HEK293 (cell line): ENCODE measurements around the gene CMKLR1.

Experiments used
- CTCF ChIA-PET: fragments of 350-600 bp; formaldehyde crosslinking; extraction: SDS; loops from one replicate; lab custom pipeline; 2021; ENCODE audit warnings: antibody characterized with exemption; lab: Yijun Ruan, JAX
- POLR2A ChIA-PET: fragments of 300-600 bp; formaldehyde crosslinking; extraction: SDS; loops from one replicate; lab custom pipeline; 2020; ENCODE audit warnings: antibody characterized with exemption, inconsistent platforms; lab: Yijun Ruan, JAX
- H3K27ac ChIP-seq: fragments of 200-500 bp; sonication (Bioruptor generic); 2 replicates; pipeline ENCODE4 v1.5.1; 2014; ENCODE audit warnings: low read depth, low read length, control low read depth, inconsistent platforms; ENCODE audit errors: extremely low read depth
- H3K36me3 ChIP-seq, 2 experiments: fragments of 200-500 bp in 1 of 2; sonication (Bioruptor generic) in 1 of 2; 1 replicate in 1 of 2; 2 replicates in 1 of 2; pipeline ENCODE4 v1.5.1; 2014 to 2017; ENCODE audit warnings: inconsistent platforms in 2 of 2, low read length in 2 of 2; ENCODE audit not compliant: control insufficient read depth in 2 of 2, insufficient read depth in 1 of 2
- H3K4me1 ChIP-seq: fragments of 200-500 bp; sonication (Bioruptor generic); 2 replicates; pipeline ENCODE4 v1.5.1; 2014; ENCODE audit warnings: mild to moderate bottlenecking, low read length, inconsistent platforms; ENCODE audit not compliant: control insufficient read depth, insufficient read depth
- H3K4me3 ChIP-seq: 2 replicates; pipeline ENCODE4 v1.5.1; 2011; ENCODE audit warnings: low read depth, mild to moderate bottlenecking, control low read depth, low read length, moderate library complexity
- H3K9me3 ChIP-seq: fragments of 200-500 bp; sonication (Bioruptor generic); 2 replicates; pipeline ENCODE4 v1.5.1; 2014; ENCODE audit warnings: low read depth, low read length, inconsistent platforms; ENCODE audit not compliant: control insufficient read depth, insufficient read depth
- BCL11A ChIP-seq: fragments of 450-650 bp; formaldehyde crosslinking; IDR thresholded peaks from 2 replicates; pipeline ENCODE4 v1.5.1; 2016; ENCODE audit warnings: low read depth, missing biosample characterization, missing genetic modification characterization
- EGR2 ChIP-seq: fragments of 450-650 bp; formaldehyde crosslinking; IDR thresholded peaks from 2 replicates; pipeline ENCODE4 v1.5.1; 2016; ENCODE audit warnings: low read depth, missing biosample characterization, missing genetic modification characterization
- FEZF1 ChIP-seq: fragments of 450-650 bp; formaldehyde crosslinking; IDR thresholded peaks from 2 replicates; pipeline ENCODE4 v1.5.1; 2016; ENCODE audit warnings: missing biosample characterization, missing genetic modification characterization
- SCRT2 ChIP-seq: fragments of 450-650 bp; formaldehyde crosslinking; IDR thresholded peaks from 2 replicates; pipeline ENCODE4 v1.5.1; 2016; ENCODE audit warnings: missing biosample characterization, missing genetic modification characterization
- SP3 ChIP-seq: fragments of 450-650 bp; formaldehyde crosslinking; IDR thresholded peaks from 2 replicates; pipeline ENCODE4 v1.5.1; 2016; ENCODE audit warnings: missing biosample characterization, missing genetic modification characterization
- ZBTB26 ChIP-seq: fragments of 450-650 bp; formaldehyde crosslinking; optimal IDR thresholded peaks from 2 replicates; pipeline ENCODE3; 2016; ENCODE audit warnings: missing biosample characterization, mild to moderate bottlenecking, missing genetic modification characterization
- ZBTB44 ChIP-seq: fragments of 450-650 bp; IDR thresholded peaks from 2 replicates; pipeline ENCODE4 v1.5.1; 2018; ENCODE audit warnings: missing biosample characterization, mild to moderate bottlenecking, missing genetic modification characterization
- ZFHX2 ChIP-seq: fragments of 450-650 bp; formaldehyde crosslinking; conservative IDR thresholded peaks from 2 replicates; pipeline ENCODE4 v1.5.1; 2016; ENCODE audit warnings: missing biosample characterization, missing genetic modification characterization
- ZFP3 ChIP-seq: fragments of 450-650 bp; formaldehyde crosslinking; IDR thresholded peaks from 2 replicates; pipeline ENCODE4 v1.5.1; 2016; ENCODE audit warnings: low read depth, missing biosample characterization, missing genetic modification characterization
- ZNF10 ChIP-seq: fragments of 450-650 bp; formaldehyde crosslinking; IDR thresholded peaks from 2 replicates; pipeline ENCODE4 v1.5.1; 2017; ENCODE audit warnings: missing biosample characterization, missing genetic modification characterization
- ZNF202 ChIP-seq: fragments of 450-650 bp; formaldehyde crosslinking; IDR thresholded peaks from 2 replicates; pipeline ENCODE4 v1.5.1; 2016; ENCODE audit warnings: missing biosample characterization, missing genetic modification characterization, borderline replicate concordance
- ZNF239 ChIP-seq: fragments of 450-650 bp; formaldehyde crosslinking; IDR thresholded peaks from 2 replicates; pipeline ENCODE4 v1.5.1; 2016; ENCODE audit warnings: missing biosample characterization, missing genetic modification characterization
- ZNF24 ChIP-seq: fragments of 450-650 bp; formaldehyde crosslinking; IDR thresholded peaks from 2 replicates; pipeline ENCODE4 v1.5.1; 2016; ENCODE audit warnings: missing biosample characterization, missing genetic modification characterization
- ZNF280C ChIP-seq: fragments of 450-650 bp; formaldehyde crosslinking; IDR thresholded peaks from 2 replicates; pipeline ENCODE4 v1.5.1; 2016; ENCODE audit warnings: missing biosample characterization, missing genetic modification characterization
- ZNF302 ChIP-seq: fragments of 450-650 bp; formaldehyde crosslinking; IDR thresholded peaks from 2 replicates; pipeline ENCODE4 v1.5.1; 2016; ENCODE audit warnings: missing biosample characterization, missing genetic modification characterization, low read depth
- ZNF341 ChIP-seq: fragments of 450-650 bp; formaldehyde crosslinking; IDR thresholded peaks from 2 replicates; pipeline ENCODE4; 2016; ENCODE audit warnings: low read depth, missing biosample characterization, missing genetic modification characterization
- ZNF37A ChIP-seq: fragments of 450-650 bp; IDR thresholded peaks from 2 replicates; pipeline ENCODE4 v1.5.1; 2018; ENCODE audit warnings: missing biosample characterization, missing genetic modification characterization
- ZNF530 ChIP-seq: fragments of 450-650 bp; formaldehyde crosslinking; IDR thresholded peaks from 2 replicates; pipeline ENCODE4 v1.5.1; 2016; ENCODE audit warnings: low read depth, missing biosample characterization, missing genetic modification characterization
- ZNF560 ChIP-seq: fragments of 450-650 bp; formaldehyde crosslinking; IDR thresholded peaks from 2 replicates; pipeline ENCODE4 v1.5.1; 2017; ENCODE audit warnings: missing biosample characterization, missing genetic modification characterization, borderline replicate concordance
- ZNF626 ChIP-seq: fragments of 450-650 bp; sonication (Bioruptor Pico); formaldehyde crosslinking; IDR thresholded peaks from 2 replicates; pipeline ENCODE4 v1.5.1; 2018; ENCODE audit warnings: missing biosample characterization, missing genetic modification characterization, inconsistent platforms
- ZNF658 ChIP-seq: fragments of 450-650 bp; formaldehyde crosslinking; IDR thresholded peaks from 2 replicates; pipeline ENCODE4; 2016; ENCODE audit warnings: missing biosample characterization, missing genetic modification characterization
- ZNF692 ChIP-seq: fragments of 450-650 bp; formaldehyde crosslinking; IDR thresholded peaks from 2 replicates; pipeline ENCODE4 v1.5.1; 2016; ENCODE audit warnings: missing biosample characterization, missing genetic modification characterization
- ZNF777 ChIP-seq: fragments of 450-650 bp; formaldehyde crosslinking; IDR thresholded peaks from 2 replicates; pipeline ENCODE4 v1.5.1; 2017; ENCODE audit warnings: missing biosample characterization, missing genetic modification characterization, borderline replicate concordance
- ZNF791 ChIP-seq: fragments of 450-650 bp; formaldehyde crosslinking; IDR thresholded peaks from 2 replicates; pipeline ENCODE4 v1.5.1; 2016; ENCODE audit warnings: missing biosample characterization, missing genetic modification characterization
- ZSCAN5A ChIP-seq: fragments of 450-650 bp; formaldehyde crosslinking; IDR thresholded peaks from 2 replicates; pipeline ENCODE4 v1.5.1; 2016; ENCODE audit warnings: missing biosample characterization, missing genetic modification characterization

CMKLR1 gene

GRCh38 chr12:108320507-108321293 is 18.4 kb downstream of the CMKLR1 start:
- TF ChIP-seq ZNF791 (tag by site-specific recombination) (no peak), ZNF10 (tag by site-specific recombination) (no peak), EGR2 (peak; percentile 37; the same call in 1 of the 2 replicates), ZBTB26 (tag by site-specific recombination) (no peak), ZFHX2 (tag by site-specific recombination) (peak; percentile 38), ZNF777 (tag by site-specific recombination) (no peak), ZNF560 (tag by site-specific recombination) (no peak), ZNF341 (tag by site-specific recombination) (no peak), FEZF1 (tag by site-specific recombination) (no peak), SP3 (tag by site-specific recombination) (no peak), ZNF302 (tag by site-specific recombination) (no peak), ZNF202 (tag by site-specific recombination) (no peak), ZNF24 (no peak), SCRT2 (peak; percentile 25; the same call in 1 of the 2 replicates)
- TF ChIP-seq, all 188 proteins: peak for 3
- H3K27ac ChIP-seq = no peak overlapping the region
- no peaks in the 10 kb centered on the region for H3K36me3 ChIP-seq

GRCh38 chr12:108319277-108320234 is 19.6 kb downstream of the CMKLR1 start:
- ChIA-PET CTCF (interaction anchor here (0.7 kb wide), 1 partner anchor 18 kb away, joined by 3 read pairs; no protein-coding TSS in a partner anchor), POLR2A (no interaction called here)
- Histone ChIP-seq H3K4me1 (no peaks in the 10 kb centered on the region), H3K27ac (no peak overlapping the region), H3K4me3 (no peak overlapping the region), H3K9me3 (no peaks in the 10 kb centered on the region), H3K36me3 (no peaks in the 10 kb centered on the region)
- no peak for TF ChIP-seq ZBTB44
- no peak for TF ChIP-seq ZNF530
- TF ChIP-seq SCRT2 = no peak
- no peak for TF ChIP-seq ZNF658 (tag by site-specific recombination)
- no peak for TF ChIP-seq ZFP3 (tag by site-specific recombination)
- no peak for TF ChIP-seq ZNF280C
- TF ChIP-seq ZNF692 = no peak
- TF ChIP-seq ZNF626 (tag by site-specific recombination) = no peak
- TF ChIP-seq ZSCAN5A (tag by site-specific recombination) = no peak
- no peak for TF ChIP-seq ZNF239
- TF ChIP-seq BCL11A = no peak
- TF ChIP-seq ZNF37A (tag by site-specific recombination) = no peak

More at GRCh38 chr12:108320507-108321293, 18.4 kb downstream of the CMKLR1 start:
- ChIA-PET CTCF (interaction anchor here (0.5 kb wide), 1 partner anchor 213 kb away, joined by 3 read pairs; no protein-coding TSS in a partner anchor), POLR2A (no interaction called here)
- Histone ChIP-seq H3K4me1 (no peaks in the 10 kb centered on the region), H3K4me3 (no peak overlapping the region), H3K9me3 (no peaks in the 10 kb centered on the region)
